NCI-H146 treated with DMSO at 0.1 percent for 48 hours (cell line): ENCODE measurements around the gene RFC1.
"Not testable (repeated sequence)": the region's sequence is repeated elsewhere in the genome, so short reads cannot be mapped to it uniquely, and the experiment has no call there.

Source experiments
- DNase-seq: peaks from one replicate; lab custom pipeline; 2025; ENCODE audit not compliant: unreplicated experiment; lab: John Stamatoyannopoulos, UW

The RFC1 gene

GRCh38 chr4:39365830-39366771, at the start of gene RFC1:
Gene RFC1 (minus strand): TSS chr4:39366362. CDS start chr4:39366241, 121 bp downstream.
- peak; percentile 63 for DNase-seq

GRCh38 chr4:39415678-39416283, 49.6 kb upstream of the RFC1 start:
- no peak for DNase-seq

GRCh38 chr4:39411561-39411960, 45.4 kb upstream of the RFC1 start:
- DNase-seq = not testable (repeated sequence)

- DNase-seq = no peak
These were observed 44.3 kb upstream of the RFC1 start for GRCh38 chr4:39410415-39410814.

GRCh38 chr4:39407584-39407885, 41.4 kb upstream of the RFC1 start:
- no peak for DNase-seq

GRCh38 chr4:39406763-39407583, 40.8 kb upstream of the RFC1 start, which contains the start of gene KLB:
Gene KLB (plus strand): TSS chr4:39406930. CDS start chr4:39406950, 20 bp downstream.
- no peak for DNase-seq

- DNase-seq = not testable (repeated sequence)
These were observed 35.5 kb upstream of the RFC1 start for GRCh38 chr4:39401640-39402039.

- no peak for DNase-seq
These were observed 28.5 kb upstream of the RFC1 start for GRCh38 chr4:39394706-39395105.

- DNase-seq = no peak
These were observed 24.4 kb upstream of the RFC1 start for GRCh38 chr4:39390603-39391002.

- DNase-seq = no peak
These were observed 18.4 kb upstream of the RFC1 start for GRCh38 chr4:39384563-39384962.

- DNase-seq = no peak
These were observed 17.5 kb upstream of the RFC1 start for GRCh38 chr4:39383690-39384089.

- DNase-seq = no peak
These were observed 9.3 kb upstream of the RFC1 start for GRCh38 chr4:39375478-39375877.

- not testable (repeated sequence) for DNase-seq
These were observed 5.0 kb upstream of the RFC1 start for GRCh38 chr4:39371209-39371608.

GRCh38 chr4:39369301-39369700, 3.1 kb upstream of the RFC1 start:
- DNase-seq = no peak

GRCh38 chr4:39367166-39367565, 1.0 kb upstream of the RFC1 start:
- no peak for DNase-seq

GRCh38 chr4:39365360-39365759, 802 bp downstream of the RFC1 start:
- DNase-seq = no peak

GRCh38 chr4:39363773-39364393, 2.3 kb downstream of the RFC1 start:
- no peak for DNase-seq

- DNase-seq = no peak
These were observed 3.3 kb downstream of the RFC1 start for GRCh38 chr4:39362827-39363226.

- DNase-seq = not testable (repeated sequence)
These were observed 5.6 kb downstream of the RFC1 start for GRCh38 chr4:39360611-39361010.

GRCh38 chr4:39357002-39357401, 9.2 kb downstream of the RFC1 start:
- DNase-seq = no peak

- DNase-seq = no peak
These were observed 12.0 kb downstream of the RFC1 start for GRCh38 chr4:39354254-39354552.
